K562 (cell line): Measurements from ENCODE around the gene FAM180B. TPM values are rescaled to one million over a fixed set of nuclear protein-coding genes. Genes with fewer than 3 reads are reported as not detected.
A peak's percentile ranks its signal among the peaks of the same experiment; 100 is the strongest.

Experiments
- ATF6 ChIP-seq: sonication (generic); formaldehyde crosslinking; IDR thresholded peaks from 2 replicates; pipeline ENCODE4 v1.4.0; 2020; ENCODE audit warnings: mild to moderate bottlenecking, missing genetic modification reagents
- DNMT1 ChIP-seq: fragments of 450-650 bp; IDR thresholded peaks from 2 replicates; pipeline ENCODE4 v1.6.1; 2016; ENCODE audit warnings: antibody characterized with exemption, mild to moderate bottlenecking
- E2F3 ChIP-seq: fragments of 250-450 bp; sonication (Bioruptor Pico); IDR thresholded peaks from 2 replicates; pipeline ENCODE4 v1.4.0; 2020; ENCODE audit warnings: mild to moderate bottlenecking
- FOXP1 ChIP-seq: sonication (generic); formaldehyde crosslinking; IDR thresholded peaks from 2 replicates; pipeline ENCODE4 v1.8.0; 2022; ENCODE audit warnings: mild to moderate bottlenecking, missing genetic modification reagents
- GABPB1 ChIP-seq: sonication (generic); formaldehyde crosslinking; IDR thresholded peaks from 2 replicates; pipeline ENCODE4 v1.8.0; 2022; ENCODE audit warnings: mild to moderate bottlenecking, missing genetic modification reagents
- HES1 ChIP-seq: fragments of 450-650 bp; IDR thresholded peaks from 2 replicates; pipeline ENCODE4 v1.6.1; 2016; ENCODE audit warnings: low read depth, mild to moderate bottlenecking, moderate library complexity
- HSF4 ChIP-seq: fragments of 250-450 bp; sonication (Bioruptor Pico); IDR thresholded peaks from 2 replicates; pipeline ENCODE4 v2.1.2; 2022; ENCODE audit warnings: mild to moderate bottlenecking, moderate library complexity, borderline replicate concordance
- KLF10 ChIP-seq: fragments of 250-450 bp; sonication (Bioruptor Pico); IDR thresholded peaks from 2 replicates; pipeline ENCODE4 v1.6.1; 2021; ENCODE audit warnings: matching md5 sums
- MAZ ChIP-seq, 2 experiments: fragments of 450-650 bp in 1 of 2; sonication (generic) in 1 of 2; formaldehyde crosslinking; IDR thresholded peaks in 1 of 2; conservative IDR thresholded peaks in 1 of 2; 2 replicates each; pipeline versions ENCODE4 v1.4.0 to v1.5.0; 2020; ENCODE audit warnings: mild to moderate bottlenecking in 1 of 2, missing genetic modification reagents in 1 of 2
- RBM39 ChIP-seq: fragments of 200-400 bp; formaldehyde crosslinking; optimal IDR thresholded peaks from 2 replicates; pipeline ENCODE3; 2018; ENCODE audit warnings: low read depth, low read length
- TAF1 ChIP-seq: IDR thresholded peaks from 2 replicates; pipeline ENCODE4 v1.6.1; 2011; ENCODE audit warnings: mild to moderate bottlenecking, low read length, moderate library complexity; ENCODE audit not compliant: insufficient read depth, control insufficient read depth, severe bottlenecking; ENCODE audit errors: extremely low read depth
- TAF9B ChIP-seq: fragments of 450-650 bp; IDR thresholded peaks from 2 replicates; pipeline ENCODE4 v1.6.1; 2018; ENCODE audit warnings: mild to moderate bottlenecking; ENCODE audit not compliant: partially characterized antibody
- TARDBP ChIP-seq: fragments of 450-650 bp; IDR thresholded peaks from 2 replicates; pipeline ENCODE4 v1.6.1; 2016
- ZNF830 ChIP-seq: fragments of 250-450 bp; sonication (Bioruptor Pico); IDR thresholded peaks from 2 replicates; pipeline ENCODE4 v1.5.0; 2021; ENCODE audit warnings: mild to moderate bottlenecking
- polyA plus RNA-seq, 8 experiments: library from polyadenylated mRNA; depleted of rRNA in 4 of 8; stranded (reverse) in 5 of 8; unstranded in 3 of 8; fragments of >200 nt; fragmentation: Nextera tagmentation in 2 of 8; fragmentation: Illumina TruSeq in 1 of 8; extraction: Ambion mirVana in 2 of 8; extraction: Trizol in 1 of 8; gene quantifications; 2 replicates each; pipeline versions ENCODE4 v1.2.1 to v1.2.3, GENCODE V29; 2011 to 2014; ENCODE audit warnings: inconsistent platforms in 1 of 8, missing spikeins in 1 of 8
- total RNA-seq, 7 experiments: library from RNA; depleted of rRNA in 6 of 7; stranded (reverse); fragments of >200 nt in 6 of 7; fragmentation: Illumina TruSeq in 2 of 7; extraction: Trizol in 2 of 7; gene quantifications; 2 replicates each; pipeline versions ENCODE4 v1.2.1 to v1.2.3, GENCODE V29; 2011 to 2021; ENCODE audit warnings: low replicate concordance in 1 of 7
- TF ChIP-seq, protein P1 (sequence below): fragments of 450-650 bp; IDR thresholded peaks from 2 replicates; pipeline ENCODE4 v1.7.1; 2018; ENCODE audit warnings: mild to moderate bottlenecking, low read depth; ENCODE audit not compliant: partially characterized antibody
- TF ChIP-seq, protein P2 (sequence below): fragments of 450-650 bp; IDR thresholded peaks from 2 replicates; pipeline ENCODE4 v1.6.1; 2016; ENCODE audit warnings: missing biosample characterization, missing genetic modification characterization
- TF ChIP-seq, protein P3 (sequence below): fragments of 450-650 bp; IDR thresholded peaks from 2 replicates; pipeline ENCODE4 v1.6.1; 2018; ENCODE audit warnings: mild to moderate bottlenecking, low read depth; ENCODE audit not compliant: partially characterized antibody
- TF ChIP-seq, protein P4 (sequence below): sonication (generic); formaldehyde crosslinking; IDR thresholded peaks from 2 replicates; pipeline ENCODE4 v1.8.0; 2023; ENCODE audit warnings: mild to moderate bottlenecking, missing genetic modification reagents

FAM180B gene
- total and polyA plus RNA-seq, 9 of the 15 experiments (the other 6 are each of a cell fraction or from before 2014, with no cell fraction given) = 0.05 to 0.14 TPM; not detected in 7

- TF ChIP-seq, protein P1, sequence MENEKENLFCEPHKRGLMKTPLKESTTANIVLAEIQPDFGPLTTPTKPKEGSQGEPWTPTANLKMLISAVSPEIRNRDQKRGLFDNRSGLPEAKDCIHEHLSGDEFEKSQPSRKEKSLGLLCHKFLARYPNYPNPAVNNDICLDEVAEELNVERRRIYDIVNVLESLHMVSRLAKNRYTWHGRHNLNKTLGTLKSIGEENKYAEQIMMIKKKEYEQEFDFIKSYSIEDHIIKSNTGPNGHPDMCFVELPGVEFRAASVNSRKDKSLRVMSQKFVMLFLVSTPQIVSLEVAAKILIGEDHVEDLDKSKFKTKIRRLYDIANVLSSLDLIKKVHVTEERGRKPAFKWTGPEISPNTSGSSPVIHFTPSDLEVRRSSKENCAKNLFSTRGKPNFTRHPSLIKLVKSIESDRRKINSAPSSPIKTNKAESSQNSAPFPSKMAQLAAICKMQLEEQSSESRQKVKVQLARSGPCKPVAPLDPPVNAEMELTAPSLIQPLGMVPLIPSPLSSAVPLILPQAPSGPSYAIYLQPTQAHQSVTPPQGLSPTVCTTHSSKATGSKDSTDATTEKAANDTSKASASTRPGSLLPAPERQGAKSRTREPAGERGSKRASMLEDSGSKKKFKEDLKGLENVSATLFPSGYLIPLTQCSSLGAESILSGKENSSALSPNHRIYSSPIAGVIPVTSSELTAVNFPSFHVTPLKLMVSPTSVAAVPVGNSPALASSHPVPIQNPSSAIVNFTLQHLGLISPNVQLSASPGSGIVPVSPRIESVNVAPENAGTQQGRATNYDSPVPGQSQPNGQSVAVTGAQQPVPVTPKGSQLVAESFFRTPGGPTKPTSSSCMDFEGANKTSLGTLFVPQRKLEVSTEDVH = no peak
- TF ChIP-seq, protein P2, sequence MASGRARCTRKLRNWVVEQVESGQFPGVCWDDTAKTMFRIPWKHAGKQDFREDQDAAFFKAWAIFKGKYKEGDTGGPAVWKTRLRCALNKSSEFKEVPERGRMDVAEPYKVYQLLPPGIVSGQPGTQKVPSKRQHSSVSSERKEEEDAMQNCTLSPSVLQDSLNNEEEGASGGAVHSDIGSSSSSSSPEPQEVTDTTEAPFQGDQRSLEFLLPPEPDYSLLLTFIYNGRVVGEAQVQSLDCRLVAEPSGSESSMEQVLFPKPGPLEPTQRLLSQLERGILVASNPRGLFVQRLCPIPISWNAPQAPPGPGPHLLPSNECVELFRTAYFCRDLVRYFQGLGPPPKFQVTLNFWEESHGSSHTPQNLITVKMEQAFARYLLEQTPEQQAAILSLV = no peak
- TF ChIP-seq MAZ (CRISPR knock-in tag; conservative IDR thresholded peaks at IDR 0.05 in 1 of 2, IDR thresholded peaks at IDR 0.05 in 1 of 2) (peak; percentile 100), E2F3 (CRISPR knock-in tag) (0 out of 2 replicates have a peak, but pooled peaks have one; percentile 50), GABPB1 (CRISPR knock-in tag) (peak; percentile 96), DNMT1 (no peak), ATF6 (CRISPR knock-in tag) (no peak; the same call in 1 of the 2 replicates), ZNF830 (CRISPR knock-in tag) (no peak), FOXP1 (no peak), HSF4 (CRISPR knock-in tag) (no peak), RBM39 (no peak), TARDBP (no peak), KLF10 (CRISPR knock-in tag) (no peak), TAF9B (no peak), HES1 (no peak), TAF1 (peak; percentile 78)
- TF ChIP-seq, protein P3, sequence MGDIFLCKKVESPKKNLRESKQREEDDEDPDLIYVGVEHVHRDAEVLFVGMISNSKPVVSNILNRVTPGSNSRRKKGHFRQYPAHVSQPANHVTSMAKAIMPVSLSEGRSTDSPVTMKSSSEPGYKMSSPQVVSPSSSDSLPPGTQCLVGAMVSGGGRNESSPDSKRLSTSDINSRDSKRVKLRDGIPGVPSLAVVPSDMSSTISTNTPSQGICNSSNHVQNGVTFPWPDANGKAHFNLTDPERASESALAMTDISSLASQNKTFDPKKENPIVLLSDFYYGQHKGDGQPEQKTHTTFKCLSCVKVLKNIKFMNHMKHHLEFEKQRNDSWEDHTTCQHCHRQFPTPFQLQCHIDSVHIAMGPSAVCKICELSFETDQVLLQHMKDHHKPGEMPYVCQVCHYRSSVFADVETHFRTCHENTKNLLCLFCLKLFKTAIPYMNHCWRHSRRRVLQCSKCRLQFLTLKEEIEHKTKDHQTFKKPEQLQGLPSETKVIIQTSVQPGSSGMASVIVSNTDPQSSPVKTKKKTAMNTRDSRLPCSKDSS = no peak
- TF ChIP-seq, protein P4, sequence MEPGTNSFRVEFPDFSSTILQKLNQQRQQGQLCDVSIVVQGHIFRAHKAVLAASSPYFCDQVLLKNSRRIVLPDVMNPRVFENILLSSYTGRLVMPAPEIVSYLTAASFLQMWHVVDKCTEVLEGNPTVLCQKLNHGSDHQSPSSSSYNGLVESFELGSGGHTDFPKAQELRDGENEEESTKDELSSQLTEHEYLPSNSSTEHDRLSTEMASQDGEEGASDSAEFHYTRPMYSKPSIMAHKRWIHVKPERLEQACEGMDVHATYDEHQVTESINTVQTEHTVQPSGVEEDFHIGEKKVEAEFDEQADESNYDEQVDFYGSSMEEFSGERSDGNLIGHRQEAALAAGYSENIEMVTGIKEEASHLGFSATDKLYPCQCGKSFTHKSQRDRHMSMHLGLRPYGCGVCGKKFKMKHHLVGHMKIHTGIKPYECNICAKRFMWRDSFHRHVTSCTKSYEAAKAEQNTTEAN (CRISPR knock-in tag) = no peak
These were observed 33.7 kb upstream of the FAM180B start, which contains the start of gene CELF1 (continued) for GRCh38 chr11:47552566-47553405.
